CD4-positive, alpha-beta T cell treated with Interleukin-15 for 1 hour (primary cell): ENCODE data around the gene ZFP92.

Source experiments
- DNase-seq: peaks from one replicate; pipeline ENCODE4 v3.0.0-alpha.2; 2020

The ZFP92 gene

DNA sequence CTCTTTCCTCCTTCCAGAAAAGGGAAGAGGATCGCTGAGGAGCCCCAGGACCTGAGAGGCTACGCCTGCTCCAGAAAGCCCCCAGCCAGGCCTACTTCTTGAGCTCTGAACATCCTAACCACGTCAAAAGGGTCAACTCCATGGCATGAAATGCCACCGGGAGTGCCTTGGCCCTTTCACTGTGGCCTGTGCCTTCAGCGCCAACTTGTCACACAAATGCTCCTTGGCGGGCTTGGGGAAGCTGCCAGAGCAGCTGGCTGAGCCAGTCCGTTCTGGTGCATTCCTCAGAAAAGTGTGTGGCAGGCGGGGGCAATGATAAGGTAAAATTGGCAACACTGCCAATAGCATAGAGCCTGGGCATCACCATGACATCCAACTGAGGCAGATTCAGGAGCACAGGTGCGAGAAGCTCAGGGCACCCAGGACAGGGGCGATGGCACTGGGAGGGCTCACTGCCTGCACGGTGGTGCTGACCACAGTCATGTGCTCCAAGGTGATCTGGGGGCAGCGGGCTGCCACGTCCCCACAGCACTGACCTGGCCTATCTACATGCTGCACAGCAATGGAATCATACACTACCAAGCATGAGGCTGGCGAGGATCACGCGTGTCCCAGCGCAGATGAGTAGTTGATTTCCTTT lies 46.7 kb downstream of the ZFP92 start:
- DNase-seq = no peak

DNA sequence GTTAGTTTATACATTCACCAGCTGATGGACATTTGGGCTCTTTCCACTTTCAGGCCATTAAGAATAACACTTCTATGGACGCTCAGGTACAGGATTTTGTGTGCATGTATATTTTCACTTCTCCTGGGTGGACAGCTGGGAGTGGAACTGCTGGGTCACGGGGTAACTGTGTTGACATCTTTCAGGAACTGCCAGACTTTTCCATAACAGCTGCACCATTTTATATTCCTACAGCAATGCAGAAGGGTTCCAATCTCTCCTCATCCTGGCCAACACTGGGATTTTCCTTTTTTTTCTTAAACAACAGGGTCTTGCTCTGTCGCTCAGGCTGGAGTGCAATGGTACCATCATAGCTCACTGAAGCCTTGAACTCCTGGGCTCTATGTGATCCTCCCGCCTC lies 47.2 kb downstream of the ZFP92 start:
- no peak for DNase-seq

DNA sequence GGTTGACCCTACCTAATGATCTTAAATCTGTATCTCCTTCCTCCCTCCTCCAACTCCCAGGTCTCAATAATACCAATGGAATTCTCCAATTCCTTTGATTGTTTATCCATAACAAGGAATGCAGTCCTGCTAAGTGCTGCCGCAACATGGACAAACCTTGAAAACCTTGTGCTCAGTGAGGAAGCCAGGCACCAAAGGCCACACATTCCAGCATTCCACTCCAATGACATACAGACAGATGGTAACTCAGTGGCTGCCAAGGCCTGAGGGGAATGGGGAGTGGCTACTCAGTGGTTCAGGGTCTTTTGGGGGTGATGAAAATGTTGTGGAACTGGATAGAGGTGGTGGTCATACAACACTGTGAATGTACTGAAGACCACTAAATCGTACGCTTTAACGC lies 48.7 kb downstream of the ZFP92 start:
- no peak for DNase-seq

DNA sequence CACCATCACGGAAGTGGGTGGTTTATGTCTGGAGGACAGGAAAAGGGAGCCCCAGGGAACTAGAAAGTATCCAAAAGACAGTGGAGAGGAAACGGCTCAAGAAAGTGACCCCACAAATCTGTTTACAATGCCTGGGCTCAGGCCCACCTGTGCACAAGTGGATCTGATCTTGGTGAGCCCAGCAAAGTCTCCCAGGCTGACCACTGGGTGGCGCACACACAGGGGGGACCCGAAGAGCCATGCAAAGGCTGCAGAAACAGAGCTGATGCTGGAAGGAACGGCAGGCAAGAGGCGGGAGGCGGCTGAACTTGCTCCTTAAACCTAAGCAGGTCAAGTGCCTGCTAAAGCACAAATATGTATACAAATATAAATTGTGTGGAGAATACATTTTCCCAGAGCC lies 49.6 kb downstream of the ZFP92 start:
- no peak for DNase-seq
